ENCODE results near the gene REEP6.

Gene REEP6

DNA sequence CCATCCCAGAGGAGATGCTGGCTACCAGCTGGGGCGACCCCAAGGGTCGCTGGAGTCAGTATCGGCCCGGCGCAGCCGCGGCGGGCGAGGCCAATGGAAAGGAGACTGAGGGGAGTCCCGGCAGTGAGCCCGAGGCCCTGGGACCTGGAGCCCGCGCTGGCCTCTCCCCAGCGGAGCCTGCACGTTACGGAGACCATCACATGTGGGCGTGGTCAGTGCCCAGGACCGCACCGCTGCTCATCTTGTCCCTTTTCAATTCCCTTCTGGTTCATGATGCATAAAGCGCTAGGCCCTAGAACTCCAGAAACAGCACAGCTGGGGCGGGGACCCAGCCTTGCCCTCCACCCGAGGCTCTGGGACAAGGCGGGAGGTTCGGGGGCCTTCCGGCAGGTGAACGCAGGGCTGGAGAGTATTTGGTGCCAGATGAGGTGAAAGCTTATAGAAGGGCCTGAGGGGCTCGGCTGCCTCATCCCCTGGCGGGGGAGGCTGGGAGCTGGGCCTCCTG is 19.9 kb upstream of the REEP6 start:
- Histone ChIP-seq H3K9ac (ENCODE audit: low read length) (no peak overlapping the region), H3K36me3 (replicated peaks; ENCODE audit: insufficient read depth, low read length) (no peaks in the 10 kb centered on the region), H3K9me2 (replicated peaks; ENCODE audit: insufficient read depth, low read length) (no peaks in the 10 kb centered on the region), H3K4me1 (ENCODE audit: low read length) (peaks cover 14% of the 10 kb centered on the region; the same call in 1 of the 2 replicates), H3K27me3 (replicated peaks; ENCODE audit: insufficient read depth, low read length) (peaks cover 40% of the 10 kb centered on the region), H3K79me2 (ENCODE audit: low read length) (peaks cover 12% of the 10 kb centered on the region), H3K4me2 (ENCODE audit: low read depth, low read length) (peak overlapping the region; percentile 65), H2AFZ (ENCODE audit: low read length) (no peak overlapping the region), H3K9me3 (replicated peaks; ENCODE audit: insufficient read depth, low read length) (no peaks in the 10 kb centered on the region), H4K20me1 (ENCODE audit: insufficient read depth, low read length) (peaks cover 14% of the 10 kb centered on the region), H3K4me3 (ENCODE audit: low read length) (peak overlapping the region; percentile 39; the same call in 1 of the 2 replicates), H3K27ac (ENCODE audit: low read length) (no peak overlapping the region), H3F3A (ENCODE audit: insufficient read depth, low read length) (peaks cover 9% of the 10 kb centered on the region; the same call in 1 of the 2 replicates)
- no peak for DNase-seq
- TF ChIP-seq, protein P1, sequence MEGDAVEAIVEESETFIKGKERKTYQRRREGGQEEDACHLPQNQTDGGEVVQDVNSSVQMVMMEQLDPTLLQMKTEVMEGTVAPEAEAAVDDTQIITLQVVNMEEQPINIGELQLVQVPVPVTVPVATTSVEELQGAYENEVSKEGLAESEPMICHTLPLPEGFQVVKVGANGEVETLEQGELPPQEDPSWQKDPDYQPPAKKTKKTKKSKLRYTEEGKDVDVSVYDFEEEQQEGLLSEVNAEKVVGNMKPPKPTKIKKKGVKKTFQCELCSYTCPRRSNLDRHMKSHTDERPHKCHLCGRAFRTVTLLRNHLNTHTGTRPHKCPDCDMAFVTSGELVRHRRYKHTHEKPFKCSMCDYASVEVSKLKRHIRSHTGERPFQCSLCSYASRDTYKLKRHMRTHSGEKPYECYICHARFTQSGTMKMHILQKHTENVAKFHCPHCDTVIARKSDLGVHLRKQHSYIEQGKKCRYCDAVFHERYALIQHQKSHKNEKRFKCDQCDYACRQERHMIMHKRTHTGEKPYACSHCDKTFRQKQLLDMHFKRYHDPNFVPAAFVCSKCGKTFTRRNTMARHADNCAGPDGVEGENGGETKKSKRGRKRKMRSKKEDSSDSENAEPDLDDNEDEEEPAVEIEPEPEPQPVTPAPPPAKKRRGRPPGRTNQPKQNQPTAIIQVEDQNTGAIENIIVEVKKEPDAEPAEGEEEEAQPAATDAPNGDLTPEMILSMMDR (IDR thresholded peaks at IDR 0.05; ENCODE audit: low read length): no peak
- no peak for TF ChIP-seq EZH2phosphoT487 (IDR thresholded peaks at IDR 0.05; ENCODE audit: low read length)
- no peak for TF ChIP-seq EZH2 (optimal IDR thresholded peaks at IDR 0.05; ENCODE audit: low read depth, low read length)

DNA sequence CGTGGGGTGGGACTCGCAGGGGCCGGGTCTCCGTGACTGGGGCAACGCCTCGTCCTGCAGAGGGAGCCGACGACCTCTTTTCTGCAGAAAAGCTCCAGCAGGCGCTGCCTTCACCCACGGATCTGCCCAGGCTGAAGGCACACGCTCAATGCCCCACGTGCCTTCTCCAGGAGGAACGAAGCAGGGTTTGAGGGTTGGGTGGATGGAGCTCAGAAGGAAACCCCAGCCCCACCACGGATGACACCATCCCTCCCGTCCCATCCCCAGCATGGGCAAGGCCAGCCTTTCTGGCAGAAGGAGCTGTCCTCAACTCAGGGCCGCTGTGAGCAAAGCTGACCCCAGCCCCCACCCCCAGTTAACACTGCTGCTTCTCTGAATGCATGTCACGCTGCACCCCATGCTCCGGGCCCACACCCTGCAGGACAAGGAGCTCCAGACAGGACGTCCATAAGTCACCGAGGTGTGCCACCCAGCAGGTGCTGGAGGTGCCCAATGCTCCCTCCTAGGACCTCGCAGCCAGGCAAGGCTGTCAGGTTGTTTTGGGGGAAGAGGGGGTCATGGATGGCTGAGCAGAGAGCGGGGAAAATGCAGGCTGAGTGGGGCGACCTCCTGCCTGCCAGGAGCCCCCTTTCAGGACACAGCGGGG is 19.3 kb upstream of the REEP6 start:
- Histone ChIP-seq H2AFZ (ENCODE audit: low read length) (no peak overlapping the region), H3K36me3 (replicated peaks; ENCODE audit: insufficient read depth, low read length) (no peaks in the 10 kb centered on the region), H3K4me3 (ENCODE audit: low read length) (no peak overlapping the region), H3K9me2 (replicated peaks; ENCODE audit: insufficient read depth, low read length) (no peaks in the 10 kb centered on the region), H3K9me3 (replicated peaks; ENCODE audit: insufficient read depth, low read length) (no peaks in the 10 kb centered on the region), H3F3A (ENCODE audit: insufficient read depth, low read length) (peaks cover 9% of the 10 kb centered on the region; the same call in 1 of the 2 replicates), H3K9ac (ENCODE audit: low read length) (no peak overlapping the region), H4K20me1 (ENCODE audit: insufficient read depth, low read length) (peaks cover 14% of the 10 kb centered on the region), H3K4me2 (ENCODE audit: low read depth, low read length) (peak overlapping the region; percentile 65; the same call in 1 of the 2 replicates), H3K79me2 (ENCODE audit: low read length) (peaks cover 17% of the 10 kb centered on the region), H3K27ac (ENCODE audit: low read length) (no peak overlapping the region), H3K27me3 (replicated peaks; ENCODE audit: insufficient read depth, low read length) (peaks cover 40% of the 10 kb centered on the region), H3K4me1 (ENCODE audit: low read length) (peaks cover 14% of the 10 kb centered on the region; the same call in 1 of the 2 replicates)
- no peak for DNase-seq
- TF ChIP-seq, protein P1 (IDR thresholded peaks at IDR 0.05; ENCODE audit: low read length): peak; percentile 19; the same call in 1 of the 2 replicates
- TF ChIP-seq EZH2phosphoT487 (IDR thresholded peaks at IDR 0.05; ENCODE audit: low read length): no peak
- TF ChIP-seq EZH2 (optimal IDR thresholded peaks at IDR 0.05; ENCODE audit: low read depth, low read length): no peak

DNA sequence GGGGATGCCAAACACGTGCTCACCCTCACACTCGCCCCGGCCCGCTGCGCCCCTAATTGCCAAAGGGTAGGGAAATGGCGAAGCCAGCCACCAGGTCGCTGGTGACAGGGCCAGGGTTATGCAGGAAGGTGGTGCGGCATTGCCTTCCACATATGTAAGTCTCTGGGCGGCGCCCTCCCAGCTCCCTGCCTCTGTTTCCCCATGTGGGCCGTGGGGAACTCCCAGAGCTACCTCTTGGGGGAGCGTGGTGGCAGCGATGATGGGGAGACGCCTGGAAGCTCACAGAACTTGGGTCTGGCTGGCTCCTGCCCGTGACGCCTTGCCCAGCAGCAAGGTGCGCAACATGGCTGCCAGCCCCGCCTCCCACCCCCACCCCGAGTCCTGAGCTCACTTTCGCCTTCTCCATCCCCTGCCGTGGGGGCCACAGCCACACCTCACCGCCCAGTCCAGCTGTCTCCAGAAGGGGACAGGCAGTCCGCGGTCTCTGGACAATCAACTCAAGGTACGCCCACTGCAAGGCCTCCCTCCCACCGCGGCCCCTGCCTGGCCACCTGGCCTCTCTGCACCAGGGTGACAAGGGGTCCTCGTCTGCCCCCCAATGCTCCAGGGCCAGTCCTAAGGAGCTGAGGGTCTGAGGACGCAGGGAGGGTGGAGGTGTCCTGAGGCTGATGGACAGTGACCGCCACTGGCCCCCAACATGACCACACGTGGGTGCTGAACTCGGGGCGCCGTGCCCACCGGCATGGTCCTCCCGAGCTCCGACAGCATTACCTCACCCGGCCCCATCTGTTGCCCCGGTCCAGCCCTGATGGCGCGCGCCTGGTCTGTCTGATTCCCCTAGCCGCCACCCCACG is 18.5 kb upstream of the REEP6 start:
- TF ChIP-seq, protein P1 (IDR thresholded peaks at IDR 0.05; ENCODE audit: low read length): no peak
- TF ChIP-seq EZH2phosphoT487 (IDR thresholded peaks at IDR 0.05; ENCODE audit: low read length): no peak
- TF ChIP-seq EZH2 (optimal IDR thresholded peaks at IDR 0.05; ENCODE audit: low read depth, low read length): no peak
- no peak overlapping the region for H3K9ac ChIP-seq (ENCODE audit: low read length)
- no peaks in the 10 kb centered on the region for H3K9me3 ChIP-seq (replicated peaks; ENCODE audit: insufficient read depth, low read length)
- H4K20me1 ChIP-seq (ENCODE audit: insufficient read depth, low read length): peaks cover 14% of the 10 kb centered on the region
- H3K36me3 ChIP-seq (replicated peaks; ENCODE audit: insufficient read depth, low read length): no peaks in the 10 kb centered on the region
- H3K4me1 ChIP-seq (ENCODE audit: low read length): peaks cover 14% of the 10 kb centered on the region; the same call in 1 of the 2 replicates
- H3K27me3 ChIP-seq (replicated peaks; ENCODE audit: insufficient read depth, low read length): peaks cover 40% of the 10 kb centered on the region
- peaks cover 26% of the 10 kb centered on the region for H3K79me2 ChIP-seq (ENCODE audit: low read length)
- no peaks in the 10 kb centered on the region for H3K9me2 ChIP-seq (replicated peaks; ENCODE audit: insufficient read depth, low read length)
- no peak overlapping the region for H3K4me3 ChIP-seq (ENCODE audit: low read length)
- H3K27ac ChIP-seq (ENCODE audit: low read length): no peak overlapping the region
- no peak overlapping the region for H3K4me2 ChIP-seq (ENCODE audit: low read depth, low read length)
- no peak for DNase-seq
- peaks cover 9% of the 10 kb centered on the region; the same call in 1 of the 2 replicates for H3F3A ChIP-seq (ENCODE audit: insufficient read depth, low read length)
- H2AFZ ChIP-seq (ENCODE audit: low read length): no peak overlapping the region

Data from MM.1S (cell line).